ENCODE results near the gene ASIC5.
"Not testable (repeated sequence)": the region's sequence is repeated elsewhere in the genome, so short reads cannot be mapped to it uniquely, and the experiment has no call there.

Gene ASIC5

DNA sequence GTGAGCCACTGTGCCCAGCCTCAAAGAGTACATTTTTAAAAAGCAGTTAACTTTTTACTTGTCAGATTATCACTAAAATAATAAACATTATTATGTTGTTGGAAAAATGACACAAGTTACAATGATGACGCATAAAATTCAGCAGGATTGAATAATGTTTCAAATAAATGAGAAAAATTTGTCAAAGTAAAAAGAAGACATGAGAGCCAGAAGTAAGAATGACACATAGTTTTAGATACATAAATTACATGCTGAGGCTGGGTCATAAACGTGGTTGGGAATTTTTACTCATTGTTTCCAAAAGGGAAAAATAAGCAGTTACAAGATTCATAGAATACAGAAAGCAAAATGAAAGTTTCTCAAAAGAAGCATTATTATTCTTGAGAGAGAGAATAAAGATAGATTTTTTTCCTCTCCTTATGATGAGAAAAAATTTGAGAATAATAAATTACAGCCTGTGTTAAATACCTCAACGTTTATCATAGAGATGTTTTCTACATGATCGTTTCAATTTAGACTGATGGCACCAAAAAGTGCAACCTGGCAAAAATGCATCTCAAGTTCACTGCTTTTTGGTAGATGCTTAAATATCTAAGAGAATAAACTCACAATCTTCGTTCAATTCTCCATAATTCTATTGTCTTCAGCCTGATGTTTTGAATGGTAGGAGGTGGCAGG, 66.8 kb downstream of the ASIC5 start:
- no peak for DNase-seq

DNA sequence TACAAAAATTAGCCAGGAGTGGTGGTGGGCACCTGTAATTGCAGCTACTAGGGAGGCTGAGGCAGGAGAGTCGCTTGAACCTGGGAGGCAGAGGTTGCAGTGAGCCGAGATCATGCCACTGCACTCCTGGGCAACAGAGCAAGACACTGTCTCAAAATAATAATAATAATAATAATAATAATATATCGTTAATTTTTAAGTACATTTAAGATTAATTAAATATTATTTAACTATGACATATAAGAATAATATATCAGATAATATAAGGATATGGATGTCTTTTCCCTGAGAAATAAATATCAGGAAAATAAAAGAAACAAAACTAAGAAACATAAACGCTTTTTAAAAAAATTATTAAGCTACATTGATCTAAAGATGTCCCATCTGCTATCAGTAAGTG, 68.5 kb downstream of the ASIC5 start:
- DNase-seq, result not testable (repeated sequence)

DNA sequence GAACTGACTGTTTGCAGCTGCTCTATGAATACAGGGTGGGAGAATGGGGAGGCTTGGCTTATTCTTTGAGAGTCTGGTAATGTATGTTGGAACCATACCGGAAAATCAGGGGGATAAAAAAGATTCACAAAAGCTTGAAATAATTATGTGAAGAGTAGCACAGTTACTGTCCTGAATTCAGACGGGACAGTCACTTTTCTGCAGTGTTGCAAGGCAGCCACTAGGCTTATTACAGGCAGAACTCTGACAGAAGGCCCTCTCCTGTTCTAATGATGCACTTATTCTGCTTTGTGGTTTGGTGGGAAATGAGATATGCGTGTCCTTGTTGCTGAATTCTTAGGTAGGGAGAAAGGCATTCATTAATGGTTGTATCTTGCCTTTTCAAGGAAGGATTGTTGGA, 70.1 kb downstream of the ASIC5 start:
- DNase-seq, result peak in 1 of 2 experiments; percentile 16

DNA sequence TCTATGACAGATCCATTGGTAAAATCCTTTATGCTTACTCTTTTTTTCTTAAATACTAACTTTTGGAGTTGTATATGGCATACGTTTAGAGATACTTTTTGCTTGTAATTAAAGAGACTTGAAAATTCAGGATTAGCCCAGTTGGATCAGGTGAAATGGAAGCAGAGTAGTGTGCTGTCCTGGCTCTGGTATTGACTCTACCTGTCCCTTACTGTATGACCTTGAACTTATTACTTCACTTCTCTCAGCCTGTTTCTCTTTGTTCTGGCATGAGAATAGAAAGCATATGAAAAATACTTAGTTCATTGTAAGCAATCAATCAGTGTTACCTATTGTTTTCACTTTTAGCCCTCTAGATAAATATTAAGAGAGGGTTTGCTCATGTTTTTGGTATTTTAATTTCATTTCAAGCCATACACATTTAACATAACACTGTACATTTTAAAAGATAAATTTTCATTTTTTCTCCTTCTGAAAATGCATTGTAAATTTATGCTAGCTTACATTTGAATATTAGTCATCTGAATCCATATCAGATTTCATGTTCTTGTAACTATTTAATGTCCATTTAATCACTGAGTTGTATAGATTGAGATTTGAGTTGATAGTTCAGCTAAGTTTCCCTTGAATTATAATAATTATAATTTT, 71.4 kb downstream of the ASIC5 start:
- DNase-seq, result no peak

DNA sequence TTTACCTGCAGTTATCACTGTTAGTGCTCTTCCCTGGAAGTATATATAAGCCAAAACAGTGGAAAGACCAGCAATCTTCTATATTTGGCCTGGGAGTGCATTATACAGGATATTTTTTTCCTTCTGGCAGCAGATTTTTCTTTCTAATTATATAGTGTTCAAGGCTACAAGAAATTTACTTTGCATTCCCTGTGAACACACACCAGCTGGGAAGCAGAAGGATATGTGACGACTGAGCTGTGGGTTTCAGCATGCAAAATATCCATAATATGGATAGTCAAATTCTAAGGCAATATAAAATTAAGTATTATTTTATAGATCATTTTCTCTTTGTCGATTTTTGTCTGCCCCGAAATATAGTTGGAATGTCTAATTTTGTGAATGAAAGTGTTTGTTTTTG, 76.1 kb downstream of the ASIC5 start:
- no peak for DNase-seq

DNA sequence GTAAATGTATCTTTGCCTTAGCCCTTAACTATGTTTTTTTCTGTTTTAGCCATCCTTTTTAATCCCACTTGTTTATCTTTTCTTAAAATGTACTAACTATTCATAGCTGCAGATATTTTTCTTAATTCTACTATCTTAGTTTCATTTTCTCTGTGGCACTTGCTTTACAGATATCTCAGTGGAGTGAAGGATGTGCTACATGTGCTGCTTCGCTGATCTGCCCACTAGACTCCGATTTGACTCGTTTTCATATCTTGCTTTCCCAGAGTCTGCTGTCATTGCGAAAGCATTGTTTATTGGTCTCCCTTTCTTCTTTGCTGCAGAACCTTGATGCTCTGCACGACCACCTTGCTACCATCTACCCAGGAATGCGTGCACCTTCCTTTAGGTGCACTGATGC, 76.7 kb downstream of the ASIC5 start:
- DNase-seq, result no peak

DNA sequence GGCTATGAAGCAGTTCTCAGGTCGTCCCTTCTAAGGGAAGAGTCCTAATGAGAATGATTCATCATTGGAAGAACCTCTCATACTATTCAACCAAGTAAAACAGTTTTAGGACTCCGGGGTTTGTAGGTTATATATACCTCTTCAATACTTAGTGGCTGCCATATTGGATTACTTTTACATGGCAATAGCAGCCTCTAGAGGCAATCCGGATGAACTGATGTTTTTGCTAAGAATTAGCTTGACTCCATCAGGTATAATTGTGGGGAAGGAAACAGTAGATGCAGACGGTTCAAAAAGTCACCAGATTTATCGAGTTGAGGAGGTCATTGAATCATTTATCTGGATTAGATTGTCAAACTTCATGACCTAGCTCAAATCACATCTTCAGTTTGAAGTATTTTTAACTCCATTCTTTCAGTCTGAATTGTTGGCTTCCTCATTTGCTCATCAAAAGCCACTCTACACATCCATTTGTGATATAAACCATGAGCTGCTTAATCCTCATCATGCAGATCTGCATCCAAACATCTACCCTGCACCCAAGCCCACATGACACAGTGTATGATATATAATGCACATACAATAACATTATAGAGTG, 78.9 kb downstream of the ASIC5 start:
- peak in 1 of 2 experiments; percentile 63 for DNase-seq

DNA sequence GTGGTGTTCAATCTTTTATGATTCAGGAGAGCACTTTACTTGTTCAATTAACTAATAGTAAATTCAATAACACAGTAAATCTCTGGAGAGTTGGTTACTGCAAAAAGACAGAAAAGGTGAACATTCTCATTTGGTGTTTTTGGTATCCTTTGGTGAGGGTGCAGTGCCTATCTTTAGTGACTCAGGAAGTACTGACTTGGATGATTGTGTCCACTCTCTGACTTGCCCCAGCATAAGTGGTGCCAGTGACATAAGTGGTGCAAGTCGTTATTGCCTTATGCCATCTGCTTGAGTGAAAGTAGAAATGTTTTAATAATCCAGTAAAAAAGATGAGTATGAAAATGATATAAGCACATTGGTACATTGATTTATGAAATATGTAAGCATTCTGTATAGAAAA, 80.2 kb downstream of the ASIC5 start:
- DNase-seq, result no peak

DNA sequence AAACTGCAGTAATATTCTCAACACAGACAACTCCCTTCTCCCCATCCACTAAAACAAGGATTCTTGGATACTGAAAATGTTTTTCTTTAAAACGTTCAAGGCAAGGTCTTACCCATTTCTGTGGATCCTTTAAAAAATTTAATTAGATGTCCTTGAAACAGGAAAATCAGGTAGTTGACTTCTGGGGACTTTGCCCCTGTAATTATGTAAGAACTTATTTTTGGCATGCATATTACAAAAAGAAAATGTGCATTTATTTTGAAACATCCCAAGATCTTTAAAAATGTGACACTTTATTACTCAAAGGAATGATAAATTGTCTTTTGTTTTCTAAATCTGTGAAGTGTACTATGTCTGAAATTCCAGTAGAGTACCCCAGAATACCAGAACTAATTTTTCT, 81.4 kb downstream of the ASIC5 start:
- DNase-seq, result no peak

DNA sequence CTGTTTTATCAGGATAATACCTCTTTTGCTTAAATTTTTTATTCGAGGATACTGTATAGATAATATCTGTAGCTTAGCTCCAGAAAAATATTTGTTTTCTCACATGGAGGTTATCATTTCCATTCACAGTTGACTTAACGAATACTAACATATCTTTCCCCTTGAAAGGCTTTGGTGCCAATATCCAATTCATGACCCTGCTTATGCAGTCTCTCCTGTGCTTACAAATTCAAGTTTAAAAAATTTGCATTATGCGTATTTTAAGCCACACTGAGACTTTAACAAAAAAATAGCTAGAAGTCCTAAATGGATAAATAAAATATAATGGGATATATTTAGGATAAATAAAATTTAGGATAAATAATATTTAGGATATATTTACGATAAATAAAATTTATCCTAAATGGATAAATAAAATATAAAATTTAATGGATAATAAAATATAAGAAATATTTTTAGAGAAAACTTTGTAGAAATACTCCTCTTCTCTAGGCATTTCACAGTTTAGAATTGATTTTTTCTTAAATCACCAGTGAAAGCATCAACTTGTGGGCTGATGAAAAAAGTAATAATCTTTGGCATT, 84.7 kb downstream of the ASIC5 start:
- no peak for DNase-seq

DNA sequence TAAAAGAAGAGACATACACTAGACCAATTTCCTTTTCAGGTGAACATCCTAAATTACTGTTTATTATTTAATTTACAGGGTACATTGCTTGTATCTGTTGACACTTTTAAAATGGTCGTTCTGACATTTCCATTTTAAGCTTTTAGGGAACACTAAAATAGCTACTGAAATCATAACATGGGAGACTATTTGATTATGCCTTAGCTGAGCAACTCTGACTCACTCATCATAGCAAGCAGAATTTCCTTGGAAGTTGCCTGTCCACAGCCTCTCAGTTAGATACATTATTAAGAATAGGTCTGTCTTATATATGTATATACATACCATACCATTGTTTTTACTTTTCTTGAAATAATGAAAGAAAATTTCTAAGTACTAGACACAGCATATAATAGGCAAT, 85.3 kb downstream of the ASIC5 start:
- DNase-seq, result no peak
